Activated T-helper 1 cell treated with anti-CD3 and anti-CD28 coated beads, Interleukin-2, amount 50 U/mL, for 16 hours (primary cell): ENCODE results near the gene LRTM1.

ENCODE experiments used
- DNase-seq, 2 donors: peaks; one replicate each; pipeline ENCODE4 v3.0.0-alpha.2; 2020; ENCODE audit warnings: low read depth in 1 of 2, low spot score in 1 of 2

LRTM1 gene

GRCh38 chr3:54895613-54896012, 32.2 kb downstream of the LRTM1 start:
- no peak for DNase-seq

- DNase-seq = no peak
Observed at GRCh38 chr3:54892168-54892567, 35.7 kb downstream of the LRTM1 start.

- no peak for DNase-seq
Observed at GRCh38 chr3:54891540-54891897, 36.3 kb downstream of the LRTM1 start.

- no peak for DNase-seq
Observed at GRCh38 chr3:54889731-54890130, 38.1 kb downstream of the LRTM1 start.

- DNase-seq = no peak
Observed at GRCh38 chr3:54888873-54889272, 39.0 kb downstream of the LRTM1 start.

- no peak for DNase-seq
Observed at GRCh38 chr3:54888162-54888561, 39.7 kb downstream of the LRTM1 start.

- no peak for DNase-seq
Observed at GRCh38 chr3:54882129-54882833, 45.6 kb downstream of the LRTM1 start.

GRCh38 chr3:54878145-54878544, 49.7 kb downstream of the LRTM1 start:
- no peak for DNase-seq

GRCh38 chr3:54877730-54878129, 50.1 kb downstream of the LRTM1 start:
- DNase-seq = no peak

GRCh38 chr3:54876694-54877093, 51.2 kb downstream of the LRTM1 start:
- no peak for DNase-seq

- DNase-seq = no peak
Observed at GRCh38 chr3:54875596-54876268, 52.1 kb downstream of the LRTM1 start.

GRCh38 chr3:54874816-54875556, 52.9 kb downstream of the LRTM1 start:
- DNase-seq = no peak

- no peak for DNase-seq
Observed at GRCh38 chr3:54873059-54874010, 54.5 kb downstream of the LRTM1 start.

GRCh38 chr3:54871867-54872266, 56.0 kb downstream of the LRTM1 start:
- DNase-seq = no peak

- no peak for DNase-seq
Observed at GRCh38 chr3:54870423-54870822, 57.4 kb downstream of the LRTM1 start.
